Astrocyte (in vitro differentiated cells and primary cell): ENCODE measurements around the gene RNF157. TPM values are rescaled to one million over a fixed set of nuclear protein-coding genes. Genes with fewer than 3 reads are reported as not detected.
A peak's percentile ranks its signal among the peaks of the same experiment; 100 is the strongest.

Source experiments
- DNase-seq: peaks from one replicate; pipeline ENCODE4 v3.0.0-alpha.2; 2010; ENCODE audit warnings: low read depth
- FAIRE-seq: peaks from 2 replicates; lab custom pipeline; 2011; peaks lifted over from hg19 to GRCh38; lab: Jason Lieb, UNC
- H2AFZ ChIP-seq: 2 replicates; pipeline ENCODE4 v1.6.0; 2012; ENCODE audit warnings: low read depth, low read length, inconsistent platforms
- H3K27ac ChIP-seq: 2 replicates; pipeline ENCODE4 v1.5.1; 2011; ENCODE audit warnings: low read depth, low read length, inconsistent platforms
- H3K27me3 ChIP-seq: 2 replicates; pipeline ENCODE4 v1.6.0; 2011; ENCODE audit warnings: low read length, inconsistent platforms; ENCODE audit not compliant: insufficient read depth
- H3K36me3 ChIP-seq: 2 replicates; pipeline ENCODE4 v1.5.1; 2011; ENCODE audit warnings: low read length, inconsistent platforms; ENCODE audit not compliant: insufficient read depth
- H3K4me1 ChIP-seq: 2 replicates; pipeline ENCODE4 v1.5.1; 2011; ENCODE audit warnings: low read length, inconsistent platforms; ENCODE audit not compliant: insufficient read depth
- H3K4me2 ChIP-seq: 2 replicates; pipeline ENCODE4 v1.6.0; 2012; ENCODE audit warnings: low read length, inconsistent platforms
- H3K4me3 ChIP-seq: 2 replicates; pipeline ENCODE4 v1.5.1; 2011; ENCODE audit warnings: low read depth, mild to moderate bottlenecking, low read length, inconsistent platforms; ENCODE audit not compliant: insufficient read depth
- H3K79me2 ChIP-seq: 2 replicates; pipeline ENCODE4 v1.6.0; 2012; ENCODE audit warnings: mild to moderate bottlenecking, low read length, inconsistent platforms; ENCODE audit not compliant: insufficient read depth
- H3K9ac ChIP-seq: 2 replicates; pipeline ENCODE4 v1.6.0; 2012; ENCODE audit warnings: mild to moderate bottlenecking, low read length, inconsistent platforms
- H3K9me3 ChIP-seq: 2 replicates; pipeline ENCODE4 v1.5.1; 2012; ENCODE audit warnings: low read depth, mild to moderate bottlenecking, low read length, inconsistent platforms; ENCODE audit not compliant: insufficient read depth
- H4K20me1 ChIP-seq: 2 replicates; pipeline ENCODE4 v1.6.0; 2012; ENCODE audit warnings: low read length, inconsistent platforms; ENCODE audit not compliant: insufficient read depth
- H3K27ac Mint-ChIP-seq: one replicate; pipeline ENCODE4 v1.8.0; 2021; ENCODE audit warnings: mild to moderate bottlenecking, mixed read lengths; ENCODE audit not compliant: unreplicated experiment
- H3K27me3 Mint-ChIP-seq: one replicate; pipeline ENCODE4 v1.8.0; 2021; ENCODE audit warnings: low read depth, mixed read lengths; ENCODE audit not compliant: unreplicated experiment
- H3K36me3 Mint-ChIP-seq: one replicate; pipeline ENCODE4 v1.8.0; 2021; ENCODE audit warnings: low read depth, mixed read lengths; ENCODE audit not compliant: unreplicated experiment
- H3K4me1 Mint-ChIP-seq: one replicate; pipeline ENCODE4 v1.8.0; 2021; ENCODE audit warnings: low read depth, mixed read lengths; ENCODE audit not compliant: unreplicated experiment
- H3K4me3 Mint-ChIP-seq: one replicate; pipeline ENCODE4 v1.8.0; 2021; ENCODE audit warnings: mild to moderate bottlenecking, moderate library complexity, mixed read lengths; ENCODE audit not compliant: unreplicated experiment
- H3K9me3 Mint-ChIP-seq: one replicate; pipeline ENCODE4 v1.8.0; 2021; ENCODE audit warnings: mild to moderate bottlenecking, mixed read lengths; ENCODE audit not compliant: unreplicated experiment
- EZH2 ChIP-seq: IDR thresholded peaks from 2 replicates; pipeline ENCODE4 v1.6.1; 2012; ENCODE audit warnings: mild to moderate bottlenecking, low read length, inconsistent platforms; ENCODE audit not compliant: insufficient read depth
- total RNA-seq: library from RNA; stranded (reverse); gene quantifications from 2 replicates; pipeline ENCODE4 v1.2.1, GENCODE V29; 2021
- TF ChIP-seq, protein P1 (sequence below): IDR thresholded peaks from 2 replicates; pipeline ENCODE4 v1.5.1; 2011; ENCODE audit warnings: low read depth, mild to moderate bottlenecking, inconsistent platforms, low read length, moderate library complexity; ENCODE audit not compliant: insufficient read depth

Gene RNF157
- total RNA-seq, 1 donor from 2014 or later, result 1.4 TPM

GRCh38 chr17:76142585-76143041 lies 97.7 kb downstream of the RNF157 start:
- FAIRE-seq (no peak), DNase-seq (no peak)
- TF ChIP-seq, protein P1, sequence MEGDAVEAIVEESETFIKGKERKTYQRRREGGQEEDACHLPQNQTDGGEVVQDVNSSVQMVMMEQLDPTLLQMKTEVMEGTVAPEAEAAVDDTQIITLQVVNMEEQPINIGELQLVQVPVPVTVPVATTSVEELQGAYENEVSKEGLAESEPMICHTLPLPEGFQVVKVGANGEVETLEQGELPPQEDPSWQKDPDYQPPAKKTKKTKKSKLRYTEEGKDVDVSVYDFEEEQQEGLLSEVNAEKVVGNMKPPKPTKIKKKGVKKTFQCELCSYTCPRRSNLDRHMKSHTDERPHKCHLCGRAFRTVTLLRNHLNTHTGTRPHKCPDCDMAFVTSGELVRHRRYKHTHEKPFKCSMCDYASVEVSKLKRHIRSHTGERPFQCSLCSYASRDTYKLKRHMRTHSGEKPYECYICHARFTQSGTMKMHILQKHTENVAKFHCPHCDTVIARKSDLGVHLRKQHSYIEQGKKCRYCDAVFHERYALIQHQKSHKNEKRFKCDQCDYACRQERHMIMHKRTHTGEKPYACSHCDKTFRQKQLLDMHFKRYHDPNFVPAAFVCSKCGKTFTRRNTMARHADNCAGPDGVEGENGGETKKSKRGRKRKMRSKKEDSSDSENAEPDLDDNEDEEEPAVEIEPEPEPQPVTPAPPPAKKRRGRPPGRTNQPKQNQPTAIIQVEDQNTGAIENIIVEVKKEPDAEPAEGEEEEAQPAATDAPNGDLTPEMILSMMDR, result no peak
- no peak for TF ChIP-seq EZH2
- Histone ChIP-seq H3K4me3 (no peak overlapping the region), H3K9me3 (no peaks in the 10 kb centered on the region), H3K9ac (no peak overlapping the region), H2AFZ (no peak overlapping the region), H4K20me1 (no peaks in the 10 kb centered on the region), H3K36me3 (no peaks in the 10 kb centered on the region), H3K27ac (no peak overlapping the region), H3K27me3 (peaks cover 46% of the 10 kb centered on the region), H3K79me2 (no peaks in the 10 kb centered on the region), H3K4me1 (peaks cover 7% of the 10 kb centered on the region), H3K4me2 (no peak overlapping the region)
- H3K4me3 Mint-ChIP-seq, result no peak overlapping the region
- H3K9me3 Mint-ChIP-seq, result no peaks in the 10 kb centered on the region
- peaks cover 41% of the 10 kb centered on the region for H3K27me3 Mint-ChIP-seq
- H3K36me3 Mint-ChIP-seq, result peaks cover 2% of the 10 kb centered on the region
- peaks cover 14% of the 10 kb centered on the region for H3K4me1 Mint-ChIP-seq
- peak overlapping the region; percentile 23 for H3K27ac Mint-ChIP-seq

- H3K27ac Mint-ChIP-seq, result peak overlapping the region; percentile 23
- H3K27ac ChIP-seq, result no peak overlapping the region
- peak overlapping the region; percentile 99 for H3K4me2 ChIP-seq
- H3K36me3 Mint-ChIP-seq, result peaks cover 2% of the 10 kb centered on the region
- H2AFZ ChIP-seq, result no peak overlapping the region
- peaks cover 38% of the 10 kb centered on the region for H3K27me3 Mint-ChIP-seq
- no peaks in the 10 kb centered on the region for H3K9me3 Mint-ChIP-seq
- no peak overlapping the region for H3K9ac ChIP-seq
- H3K4me1 ChIP-seq, result peaks cover 7% of the 10 kb centered on the region
- no peaks in the 10 kb centered on the region for H3K79me2 ChIP-seq
- H3K9me3 ChIP-seq, result no peaks in the 10 kb centered on the region
- no peak overlapping the region for H3K4me3 ChIP-seq
- peak overlapping the region; percentile 80 for H3K4me3 Mint-ChIP-seq
- peaks cover 14% of the 10 kb centered on the region for H3K4me1 Mint-ChIP-seq
- peaks cover 48% of the 10 kb centered on the region for H3K27me3 ChIP-seq
- FAIRE-seq, result no peak
- no peaks in the 10 kb centered on the region for H4K20me1 ChIP-seq
- no peak for DNase-seq
- TF ChIP-seq, protein P1, result no peak
- no peak for TF ChIP-seq EZH2
- no peaks in the 10 kb centered on the region for H3K36me3 ChIP-seq
Measured at GRCh38 chr17:76142039-76142584, 98.2 kb downstream of the RNF157 start.
